ENCODE data around the gene HSPA4.

The HSPA4 gene

DNA sequence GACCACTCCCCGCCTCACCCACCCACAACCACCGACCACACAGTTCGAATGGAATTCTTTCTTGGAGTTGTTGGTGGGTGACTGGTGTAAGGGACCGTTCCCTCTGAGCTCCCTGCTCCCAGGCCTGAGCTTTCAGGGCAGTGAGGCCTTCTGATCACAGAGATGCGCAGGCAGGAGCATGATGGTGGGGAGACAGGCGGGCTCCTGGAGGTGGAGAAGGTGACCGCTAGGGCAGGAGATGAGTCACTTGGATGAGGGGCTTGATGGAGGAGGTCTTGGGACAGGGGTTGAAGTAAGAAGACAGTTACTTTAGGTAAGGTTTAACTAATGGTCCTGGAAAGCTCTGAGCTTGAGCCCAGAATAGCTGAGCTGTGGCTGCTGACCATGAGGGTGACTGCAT is 88.5 kb downstream of the HSPA4 start:
- H3K9me3 ChIP-seq (ENCODE audit: control insufficient read depth, insufficient read depth, low read length): no peaks in the 10 kb centered on the region
- no peaks in the 10 kb centered on the region for H3K4me1 ChIP-seq (ENCODE audit: insufficient read depth, low read length)
- no peak overlapping the region for H3K9ac ChIP-seq (ENCODE audit: low read depth, low read length)
- no peaks in the 10 kb centered on the region for H3K36me3 ChIP-seq (ENCODE audit: insufficient read depth, low read length)

DNA sequence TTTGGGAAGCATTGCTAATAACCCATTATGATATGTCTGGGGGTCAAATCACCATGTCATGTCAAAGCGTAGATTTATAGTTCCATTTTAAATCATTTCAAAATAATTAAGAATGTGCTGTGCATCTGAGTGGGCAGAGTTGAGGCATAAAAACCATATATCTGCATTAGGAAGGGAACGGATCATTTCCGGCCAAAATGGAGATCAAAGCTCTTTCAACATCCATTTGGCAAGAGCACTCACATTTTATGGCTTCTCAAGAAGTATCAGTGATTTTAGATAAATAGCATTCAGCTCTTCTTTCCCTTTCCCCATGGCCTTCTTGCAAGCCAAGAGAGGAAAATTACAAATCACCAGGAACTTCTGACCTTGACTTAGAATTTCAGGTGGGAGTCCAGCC is 89.9 kb downstream of the HSPA4 start:
- H3K9me3 ChIP-seq (ENCODE audit: control insufficient read depth, insufficient read depth, low read length): no peaks in the 10 kb centered on the region
- H3K36me3 ChIP-seq (ENCODE audit: insufficient read depth, low read length): no peaks in the 10 kb centered on the region
- no peaks in the 10 kb centered on the region for H3K4me1 ChIP-seq (ENCODE audit: insufficient read depth, low read length)
- no peak overlapping the region for H3K9ac ChIP-seq (ENCODE audit: low read depth, low read length)

DNA sequence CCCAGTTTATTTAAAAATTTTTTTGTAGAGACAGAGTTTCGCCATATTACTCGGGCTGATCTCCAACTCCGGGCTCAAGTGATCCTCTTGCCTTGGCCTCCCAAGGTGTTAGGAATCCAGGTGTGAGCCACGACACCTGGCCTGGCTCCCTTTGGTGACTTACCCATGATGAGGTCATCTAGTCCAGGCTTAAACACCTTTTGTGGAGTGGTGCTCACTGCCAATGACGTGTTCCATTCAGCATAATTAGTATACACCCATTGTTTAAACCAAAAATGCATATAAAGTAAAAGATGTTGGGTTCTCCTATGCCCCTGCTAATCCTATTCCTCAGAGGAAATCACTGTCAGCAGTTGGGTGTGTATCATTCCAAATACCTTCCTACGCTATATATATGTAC is 91.0 kb downstream of the HSPA4 start:
- Histone ChIP-seq H3K9ac (ENCODE audit: low read depth, low read length) (no peak overlapping the region), H3K4me1 (ENCODE audit: insufficient read depth, low read length) (no peaks in the 10 kb centered on the region), H3K9me3 (ENCODE audit: control insufficient read depth, insufficient read depth, low read length) (no peaks in the 10 kb centered on the region), H3K36me3 (ENCODE audit: insufficient read depth, low read length) (no peaks in the 10 kb centered on the region)

- H3K4me1 ChIP-seq (ENCODE audit: insufficient read depth, low read length): no peaks in the 10 kb centered on the region
- H3K9me3 ChIP-seq (ENCODE audit: control insufficient read depth, insufficient read depth, low read length): no peaks in the 10 kb centered on the region
- H3K36me3 ChIP-seq (ENCODE audit: insufficient read depth, low read length): no peaks in the 10 kb centered on the region
- no peak overlapping the region for H3K9ac ChIP-seq (ENCODE audit: low read depth, low read length)
Measured at GRCh38 chr5:133144245-133144981, 92.6 kb downstream of the HSPA4 start.

DNA sequence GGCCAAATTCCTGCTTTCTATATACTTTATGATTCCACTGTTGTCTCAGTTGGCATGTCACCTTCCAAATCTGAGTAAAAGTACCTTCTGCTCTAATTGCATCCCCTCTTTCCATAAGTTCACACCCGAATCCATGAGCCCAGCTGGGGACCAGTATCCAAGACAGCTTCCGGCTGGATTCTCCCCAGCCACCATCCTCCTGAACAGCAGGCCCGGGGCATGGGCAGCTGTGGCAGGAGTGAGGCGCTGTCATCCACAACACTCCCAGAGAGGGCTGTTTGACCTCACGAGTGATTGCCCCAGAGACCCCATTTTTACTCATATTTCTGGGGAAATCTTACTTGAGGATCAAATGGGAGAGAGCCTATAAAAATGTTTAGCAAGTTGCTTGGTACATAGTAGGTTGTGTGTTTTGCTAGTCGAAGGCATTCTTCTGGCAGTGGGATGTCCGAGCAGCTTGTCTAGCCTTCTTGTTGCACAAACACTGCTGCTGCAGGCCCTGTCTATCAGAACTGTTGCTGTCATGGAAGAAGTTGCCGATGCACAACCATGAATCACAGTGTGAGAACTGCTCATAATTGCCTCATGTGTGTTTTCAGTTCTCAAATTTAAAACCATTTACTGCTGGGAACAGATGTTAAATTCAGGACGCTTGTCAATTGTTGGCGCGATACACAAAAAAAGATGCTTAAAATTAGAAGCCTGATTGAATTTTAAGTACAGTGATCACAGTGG is 93.8 kb downstream of the HSPA4 start:
- Histone ChIP-seq H3K4me1 (ENCODE audit: insufficient read depth, low read length) (no peaks in the 10 kb centered on the region), H3K9ac (ENCODE audit: low read depth, low read length) (no peak overlapping the region), H3K36me3 (ENCODE audit: insufficient read depth, low read length) (no peaks in the 10 kb centered on the region), H3K9me3 (ENCODE audit: control insufficient read depth, insufficient read depth, low read length) (no peaks in the 10 kb centered on the region)

DNA sequence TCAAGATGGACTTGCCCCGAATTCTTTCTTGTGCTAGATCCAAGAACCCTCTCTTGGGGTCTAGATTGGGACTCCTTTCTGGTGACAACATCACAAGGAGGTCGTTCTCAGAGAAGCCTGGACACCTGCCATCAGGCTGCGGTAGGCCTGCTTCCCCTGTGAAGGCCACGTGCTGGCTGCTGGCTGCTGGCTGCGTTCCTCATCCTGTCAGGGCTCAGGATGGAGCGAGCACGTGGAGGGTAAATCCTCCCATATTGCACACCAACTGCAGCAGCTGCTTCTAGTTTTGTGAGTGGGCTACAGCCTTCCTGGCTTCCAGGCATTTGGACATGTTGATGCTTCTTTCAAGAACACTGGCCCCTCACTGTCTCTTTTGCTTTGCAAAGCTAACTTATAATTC is 95.6 kb downstream of the HSPA4 start:
- H3K9me3 ChIP-seq (ENCODE audit: control insufficient read depth, insufficient read depth, low read length): no peaks in the 10 kb centered on the region
- no peak overlapping the region for H3K9ac ChIP-seq (ENCODE audit: low read depth, low read length)
- H3K36me3 ChIP-seq (ENCODE audit: insufficient read depth, low read length): no peaks in the 10 kb centered on the region
- H3K4me1 ChIP-seq (ENCODE audit: insufficient read depth, low read length): no peaks in the 10 kb centered on the region

- Histone ChIP-seq H3K9ac (ENCODE audit: low read depth, low read length) (no peak overlapping the region), H3K36me3 (ENCODE audit: insufficient read depth, low read length) (no peaks in the 10 kb centered on the region), H3K9me3 (ENCODE audit: control insufficient read depth, insufficient read depth, low read length) (no peaks in the 10 kb centered on the region), H3K4me1 (ENCODE audit: insufficient read depth, low read length) (no peaks in the 10 kb centered on the region)
Measured at GRCh38 chr5:133147815-133148567, 96.2 kb downstream of the HSPA4 start.

- no peak overlapping the region for H3K9ac ChIP-seq (ENCODE audit: low read depth, low read length)
- no peaks in the 10 kb centered on the region for H3K4me1 ChIP-seq (ENCODE audit: insufficient read depth, low read length)
- no peaks in the 10 kb centered on the region for H3K36me3 ChIP-seq (ENCODE audit: insufficient read depth, low read length)
- no peaks in the 10 kb centered on the region for H3K9me3 ChIP-seq (ENCODE audit: control insufficient read depth, insufficient read depth, low read length)
Measured at GRCh38 chr5:133149345-133149744, 97.5 kb downstream of the HSPA4 start.

DNA sequence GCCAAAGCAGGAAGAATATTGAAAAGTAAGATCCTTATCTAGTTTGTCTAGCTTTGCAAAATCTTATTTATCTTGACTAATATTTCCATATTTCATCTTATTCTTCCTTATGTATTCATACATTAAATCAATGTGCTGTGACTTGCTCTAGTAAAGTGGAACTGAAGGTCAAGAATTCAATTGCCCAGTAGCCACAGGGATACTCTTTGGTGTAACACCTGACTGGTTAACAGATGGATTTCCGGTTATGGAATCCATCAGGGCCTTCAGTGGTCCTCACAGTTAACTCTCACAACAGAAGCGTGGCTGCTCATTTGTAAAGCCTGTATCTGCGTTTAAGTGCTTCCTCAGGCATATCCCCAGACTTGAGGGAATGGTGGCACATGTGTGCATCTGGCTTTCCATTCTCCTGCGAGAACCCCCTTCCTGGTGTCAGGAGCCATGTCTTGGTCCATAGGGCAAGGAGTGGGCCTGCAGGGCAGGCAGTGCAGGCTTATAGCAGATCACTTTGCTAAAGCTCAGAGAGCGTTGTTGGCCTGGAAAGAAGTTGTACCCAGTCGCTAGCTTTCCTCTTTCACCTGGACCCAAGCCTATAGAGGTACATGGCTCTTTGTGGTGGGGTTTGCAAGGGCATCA is 99.2 kb downstream of the HSPA4 start:
- Histone ChIP-seq H3K36me3 (ENCODE audit: insufficient read depth, low read length) (no peaks in the 10 kb centered on the region), H3K9ac (ENCODE audit: low read depth, low read length) (no peak overlapping the region)

DNA sequence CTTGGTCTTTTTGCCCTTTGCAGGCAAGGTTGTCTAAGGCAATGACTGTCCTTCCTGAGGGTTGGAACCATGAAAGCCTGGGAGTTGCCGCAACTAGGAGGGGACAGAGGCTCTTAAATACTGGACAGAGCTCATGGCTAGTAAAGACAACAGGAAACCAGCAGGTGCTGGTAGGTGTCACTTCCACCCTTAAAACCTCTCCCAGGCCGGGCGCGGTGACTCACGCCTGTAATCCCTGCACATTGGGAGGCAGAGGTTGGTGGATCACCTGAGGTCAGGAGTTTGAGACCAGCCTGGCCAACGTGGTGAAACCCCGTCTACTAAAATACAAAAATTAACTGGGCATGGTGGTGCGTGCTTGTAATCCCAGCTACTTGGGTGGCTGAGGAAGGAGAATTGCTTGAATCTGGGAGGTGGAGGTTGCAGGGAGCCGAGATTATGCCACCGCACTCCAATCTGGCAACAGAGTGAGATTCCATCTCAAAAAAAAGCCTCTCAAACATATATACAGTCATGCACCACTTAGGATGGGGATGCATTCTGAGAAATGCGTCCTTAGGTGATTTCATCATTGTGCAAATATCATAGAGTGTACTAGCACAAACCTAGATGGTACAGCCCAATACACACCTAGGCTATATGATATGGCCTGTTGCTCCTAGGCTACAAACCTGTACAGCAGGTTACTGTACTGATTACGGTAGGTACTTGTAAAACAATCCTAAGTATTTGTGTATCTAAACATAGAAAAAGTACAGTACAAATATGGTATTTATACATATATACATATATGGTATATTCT is 102.7 kb downstream of the HSPA4 start:
- H3K4me1 ChIP-seq (ENCODE audit: insufficient read depth, low read length): no peaks in the 10 kb centered on the region
- H3K9ac ChIP-seq (ENCODE audit: low read depth, low read length): no peak overlapping the region
- H3K36me3 ChIP-seq (ENCODE audit: insufficient read depth, low read length): no peaks in the 10 kb centered on the region
- H3K9me3 ChIP-seq (ENCODE audit: control insufficient read depth, insufficient read depth, low read length): no peaks in the 10 kb centered on the region

More for the DNA sequence above, 99.2 kb downstream of the HSPA4 start:
- H3K4me1 ChIP-seq (ENCODE audit: insufficient read depth, low read length): no peaks in the 10 kb centered on the region
- no peaks in the 10 kb centered on the region for H3K9me3 ChIP-seq (ENCODE audit: control insufficient read depth, insufficient read depth, low read length)

GRCh38 chr5:133155326-133155969 is 103.6 kb downstream of the HSPA4 start:
- no peaks in the 10 kb centered on the region for H3K4me1 ChIP-seq (ENCODE audit: insufficient read depth, low read length)
- no peak overlapping the region for H3K9ac ChIP-seq (ENCODE audit: low read depth, low read length)
- H3K36me3 ChIP-seq (ENCODE audit: insufficient read depth, low read length): no peaks in the 10 kb centered on the region
- no peaks in the 10 kb centered on the region for H3K9me3 ChIP-seq (ENCODE audit: control insufficient read depth, insufficient read depth, low read length)
